Endodermal cell (in vitro differentiated cells): ENCODE data around the gene ELMO2. TPM values are rescaled to one million over a fixed set of nuclear protein-coding genes. Genes with fewer than 3 reads are reported as not detected.
A peak's percentile ranks its signal among the peaks of the same experiment; 100 is the strongest.

ENCODE experiments used
- DNase-seq: peaks from one replicate; pipeline ENCODE4 v3.0.0-alpha.2; 2017
- H3K27ac ChIP-seq: 2 replicates; pipeline ENCODE4 v1.5.1; 2013; ENCODE audit warnings: mild to moderate bottlenecking, low read depth, low read length, moderate library complexity
- H3K27me3 ChIP-seq: 2 replicates; pipeline ENCODE4 v1.6.1; 2013; ENCODE audit warnings: mild to moderate bottlenecking, low read length, moderate library complexity; ENCODE audit not compliant: insufficient read depth, control insufficient read depth, poor library complexity, severe bottlenecking
- H3K36me3 ChIP-seq: 2 replicates; pipeline ENCODE4 v1.7.0; 2013; ENCODE audit warnings: mild to moderate bottlenecking, low read length, moderate library complexity; ENCODE audit not compliant: control insufficient read depth, insufficient read depth
- H3K4me1 ChIP-seq: one replicate; pipeline ENCODE4 v1.7.0; 2013; ENCODE audit warnings: low read length; ENCODE audit not compliant: control insufficient read depth, insufficient read depth
- H3K4me3 ChIP-seq: 2 replicates; pipeline ENCODE4 v1.5.1; 2013; ENCODE audit warnings: mild to moderate bottlenecking, low read length, moderate library complexity
- H3K9ac ChIP-seq: 2 replicates; pipeline ENCODE4 v1.6.1; 2013; ENCODE audit warnings: mild to moderate bottlenecking, low read length, moderate library complexity; ENCODE audit not compliant: poor library complexity, severe bottlenecking; ENCODE audit errors: extremely low read depth
- H3K9me3 ChIP-seq: 2 replicates; pipeline ENCODE4 v1.6.1; 2013; ENCODE audit warnings: mild to moderate bottlenecking, low read length, moderate library complexity; ENCODE audit not compliant: control insufficient read depth
- H3K27ac Mint-ChIP-seq: 2 replicates; pipeline ENCODE4 v1.8.0; 2020; ENCODE audit warnings: mixed read lengths
- H3K27me3 Mint-ChIP-seq: 2 replicates; pipeline ENCODE4 v1.8.0; 2021; ENCODE audit warnings: mild to moderate bottlenecking, mixed read lengths; ENCODE audit not compliant: insufficient read depth
- H3K36me3 Mint-ChIP-seq: 2 replicates; pipeline ENCODE4 v1.8.0; 2020; ENCODE audit warnings: low read depth, mixed read lengths
- H3K4me1 Mint-ChIP-seq: 2 replicates; pipeline ENCODE4 v1.8.0; 2020; ENCODE audit warnings: mixed read lengths
- H3K4me3 Mint-ChIP-seq: 2 replicates; pipeline ENCODE4 v1.8.0; 2020; ENCODE audit warnings: mild to moderate bottlenecking, moderate library complexity, mixed read lengths
- H3K9me3 Mint-ChIP-seq: 2 replicates; pipeline ENCODE4 v1.8.0; 2020; ENCODE audit warnings: mild to moderate bottlenecking, mixed read lengths
- CTCF ChIP-seq: fragments of 200-600 bp; sonication (generic); conservative IDR thresholded peaks from 2 replicates; pipeline ENCODE4 v1.5.0; 2021; ENCODE audit warnings: antibody characterized with exemption, mild to moderate bottlenecking
- WGBS, 2 experiments: methylation state at CpG; one replicate each; pipeline versions ENCODE4 v1.1.5 to v1.1.7; 2013; ENCODE audit warnings: missing lambda C conversion rate in 2 of 2, mixed read lengths in 1 of 2; ENCODE audit not compliant: insufficient coverage in 1 of 2, insufficient read length in 1 of 2; 5-methylcytosine and 5-hydroxymethylcytosine counted together
- total RNA-seq, 2 donors: library from RNA; stranded (reverse); fragmentation: NEBNext Ultra II Directional in 1 of 2; extraction: Animal tissue kit (Norgen Biotek cat#: 25700) in 1 of 2; gene quantifications; 2 replicates in 1 of 2; 3 replicates in 1 of 2; pipeline ENCODE4 v1.2.1, GENCODE V29; 2021

ELMO2 gene
- total RNA-seq, 2 donors from 2014 or later = 44.8 to 52.8 TPM

GRCh38 chr20:46365487-46366220 is 40.8 kb downstream of the ELMO2 start:
- no peak overlapping the region for H3K27ac ChIP-seq
- Mint-ChIP-seq H3K9me3 (no peaks in the 10 kb centered on the region), H3K27ac (no peak overlapping the region), H3K4me1 (peaks cover 12% of the 10 kb centered on the region), H3K4me3 (no peak overlapping the region), H3K27me3 (no peaks in the 10 kb centered on the region), H3K36me3 (peaks cover 49% of the 10 kb centered on the region)
- H3K4me1 ChIP-seq = no peaks in the 10 kb centered on the region
- DNase-seq = no peak
- H3K36me3 ChIP-seq = peaks cover 70% of the 10 kb centered on the region
- no peaks in the 10 kb centered on the region for H3K9me3 ChIP-seq
- no peak for TF ChIP-seq CTCF
- H3K27me3 ChIP-seq = no peaks in the 10 kb centered on the region
- 95 to 98% methylated on average over 5 of the region's 5 CpGs for WGBS, 2 experiments
- no peak overlapping the region for H3K4me3 ChIP-seq
- no peak overlapping the region for H3K9ac ChIP-seq

- DNase-seq = no peak
- peaks cover 41% of the 10 kb centered on the region for H3K36me3 Mint-ChIP-seq
Measured at GRCh38 chr20:46364670-46365486, 41.5 kb downstream of the ELMO2 start.

More at GRCh38 chr20:46364670-46365486, 41.5 kb downstream of the ELMO2 start:
- no peak for TF ChIP-seq CTCF
- Histone ChIP-seq H3K36me3 (peaks cover 66% of the 10 kb centered on the region), H3K9ac (peak overlapping the region; percentile 94), H3K27ac (peak overlapping the region; percentile 6), H3K27me3 (no peaks in the 10 kb centered on the region), H3K4me1 (no peaks in the 10 kb centered on the region), H3K9me3 (no peaks in the 10 kb centered on the region), H3K4me3 (peak overlapping the region; percentile 90)
- H3K27ac Mint-ChIP-seq = peak overlapping the region; percentile 92
- 73 to 76% methylated on average over 9 to 10 of the region's 10 CpGs for WGBS, 2 experiments
- H3K9me3 Mint-ChIP-seq = no peaks in the 10 kb centered on the region
- peak overlapping the region; percentile 72 for H3K4me3 Mint-ChIP-seq
- no peaks in the 10 kb centered on the region for H3K27me3 Mint-ChIP-seq
- H3K4me1 Mint-ChIP-seq = peaks cover 12% of the 10 kb centered on the region
